ENCODE results near the gene GRID2IP.

GRCh38 chr7:6565655-6566054, 14.4 kb upstream of the GRID2IP start:
- TF ChIP-seq CTCF (conservative IDR thresholded peaks at IDR 0.05; ENCODE audit: low read depth, low read length) = no peak
- TF ChIP-seq EZH2 (IDR thresholded peaks at IDR 0.05; ENCODE audit: borderline replicate concordance, low read depth, low read length, poor library complexity, severe bottlenecking) = no peak
